ENCODE data around the gene TMEM156.
"Not testable (repeated sequence)": the region's sequence is repeated elsewhere in the genome, so short reads cannot be mapped to it uniquely, and the experiment has no call there.

Gene TMEM156

GRCh38 chr4:39042366-39042765 is 10.2 kb upstream of the TMEM156 start:
- H3K4me3 ChIP-seq (ENCODE audit: low read depth, low read length) = no peak overlapping the region
- POLR2A ChIA-PET = no interaction called here
- CTCF ChIA-PET = interaction anchor here (1.0 to 2.6 kb wide), 3 partner anchors 13 to 72 kb away, joined by 3 to 8 read pairs (median 7); no protein-coding TSS in a partner anchor
- TF ChIP-seq, protein P1, sequence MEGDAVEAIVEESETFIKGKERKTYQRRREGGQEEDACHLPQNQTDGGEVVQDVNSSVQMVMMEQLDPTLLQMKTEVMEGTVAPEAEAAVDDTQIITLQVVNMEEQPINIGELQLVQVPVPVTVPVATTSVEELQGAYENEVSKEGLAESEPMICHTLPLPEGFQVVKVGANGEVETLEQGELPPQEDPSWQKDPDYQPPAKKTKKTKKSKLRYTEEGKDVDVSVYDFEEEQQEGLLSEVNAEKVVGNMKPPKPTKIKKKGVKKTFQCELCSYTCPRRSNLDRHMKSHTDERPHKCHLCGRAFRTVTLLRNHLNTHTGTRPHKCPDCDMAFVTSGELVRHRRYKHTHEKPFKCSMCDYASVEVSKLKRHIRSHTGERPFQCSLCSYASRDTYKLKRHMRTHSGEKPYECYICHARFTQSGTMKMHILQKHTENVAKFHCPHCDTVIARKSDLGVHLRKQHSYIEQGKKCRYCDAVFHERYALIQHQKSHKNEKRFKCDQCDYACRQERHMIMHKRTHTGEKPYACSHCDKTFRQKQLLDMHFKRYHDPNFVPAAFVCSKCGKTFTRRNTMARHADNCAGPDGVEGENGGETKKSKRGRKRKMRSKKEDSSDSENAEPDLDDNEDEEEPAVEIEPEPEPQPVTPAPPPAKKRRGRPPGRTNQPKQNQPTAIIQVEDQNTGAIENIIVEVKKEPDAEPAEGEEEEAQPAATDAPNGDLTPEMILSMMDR (IDR thresholded peaks at IDR 0.05; ENCODE audit: insufficient read depth, low read length, missing control alignments) = no peak
- DNase-seq (ENCODE audit: low read depth, low spot score) = no peak

DNA sequence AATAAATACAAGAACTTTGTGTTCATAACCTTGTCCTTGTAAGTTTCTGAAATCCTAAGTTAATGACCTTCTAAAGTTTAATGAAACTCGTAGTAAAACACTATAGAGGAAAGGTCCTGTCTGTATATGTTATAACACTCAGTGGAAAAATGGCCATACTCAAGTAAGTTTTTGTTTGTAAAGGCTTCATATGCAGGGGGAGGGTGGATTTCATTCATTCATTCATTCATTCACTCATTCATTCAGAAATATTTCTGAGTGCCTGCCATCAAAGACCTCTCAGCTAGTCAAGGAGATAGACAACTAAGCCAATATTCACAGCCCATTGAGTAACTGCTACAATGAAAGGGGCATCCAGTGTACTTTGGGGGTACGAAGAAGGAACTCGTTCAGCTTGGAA is 6.9 kb upstream of the TMEM156 start:
- no peak overlapping the region for H3K4me3 ChIP-seq (ENCODE audit: low read depth, low read length)
- ChIA-PET CTCF (no interaction called here), POLR2A (no interaction called here)
- TF ChIP-seq, protein P1 (IDR thresholded peaks at IDR 0.05; ENCODE audit: insufficient read depth, low read length, missing control alignments) = no peak
- no peak for DNase-seq (ENCODE audit: low read depth, low spot score)

GRCh38 chr4:39037941-39038340 is 5.7 kb upstream of the TMEM156 start:
- POLR2A ChIA-PET = no interaction called here

GRCh38 chr4:39037491-39037825 is 5.2 kb upstream of the TMEM156 start:
- TF ChIP-seq, protein P1 (IDR thresholded peaks at IDR 0.05; ENCODE audit: insufficient read depth, low read length, missing control alignments) = no peak
- H3K4me3 ChIP-seq (ENCODE audit: low read depth, low read length) = no peak overlapping the region
- CTCF ChIA-PET = interaction anchor here (1.4 kb wide), 1 partner anchor 9 kb away, joined by 3 read pairs; no protein-coding TSS in a partner anchor
- POLR2A ChIA-PET = no interaction called here
- no peak for DNase-seq (ENCODE audit: low read depth, low spot score)

More at GRCh38 chr4:39037941-39038340, 5.7 kb upstream of the TMEM156 start:
- CTCF ChIA-PET = interaction anchor here (1.4 kb wide), 1 partner anchor 9 kb away, joined by 3 read pairs; no protein-coding TSS in a partner anchor
- TF ChIP-seq, protein P1 (IDR thresholded peaks at IDR 0.05; ENCODE audit: insufficient read depth, low read length, missing control alignments) = no peak
- H3K4me3 ChIP-seq (ENCODE audit: low read depth, low read length) = no peak overlapping the region
- DNase-seq (ENCODE audit: low read depth, low spot score) = no peak

GRCh38 chr4:39036172-39036571 is 4.0 kb upstream of the TMEM156 start:
- POLR2A ChIA-PET = no interaction called here
- CTCF ChIA-PET = no interaction called here
- H3K4me3 ChIP-seq (ENCODE audit: low read depth, low read length) = no peak overlapping the region
- DNase-seq (ENCODE audit: low read depth, low spot score) = peak; percentile 53
- TF ChIP-seq, protein P1 (IDR thresholded peaks at IDR 0.05; ENCODE audit: insufficient read depth, low read length, missing control alignments) = no peak

DNA sequence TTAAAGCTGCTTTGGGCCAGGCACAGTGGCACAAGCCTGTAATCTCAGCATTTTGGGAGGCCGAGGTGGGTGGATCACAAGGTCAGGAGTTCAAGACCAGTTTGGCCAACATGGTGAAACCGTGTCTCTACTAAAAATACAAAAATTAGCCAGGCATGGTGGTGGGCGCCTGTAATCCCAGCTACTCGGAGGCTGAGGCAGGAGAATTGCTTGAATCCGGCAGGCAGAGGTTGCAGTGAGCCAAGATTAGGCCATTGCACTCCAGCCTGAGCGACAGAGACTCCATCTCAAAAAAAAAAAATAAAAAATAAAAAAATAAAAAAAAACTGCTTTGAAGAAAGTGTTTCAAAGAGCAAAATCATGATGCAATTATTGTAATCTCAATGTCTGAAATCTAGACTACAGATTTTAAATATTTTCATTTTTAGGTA is 604 bp downstream of the TMEM156 start:
- POLR2A ChIA-PET; DNase-seq (ENCODE audit: low read depth, low spot score); H3K4me3 ChIP-seq (ENCODE audit: low read depth, low read length): not testable (repeated sequence)
- CTCF ChIA-PET = interaction anchor here (0.7 kb wide), 1 partner anchor 65 kb away, joined by 3 read pairs; no protein-coding TSS in a partner anchor

DNA sequence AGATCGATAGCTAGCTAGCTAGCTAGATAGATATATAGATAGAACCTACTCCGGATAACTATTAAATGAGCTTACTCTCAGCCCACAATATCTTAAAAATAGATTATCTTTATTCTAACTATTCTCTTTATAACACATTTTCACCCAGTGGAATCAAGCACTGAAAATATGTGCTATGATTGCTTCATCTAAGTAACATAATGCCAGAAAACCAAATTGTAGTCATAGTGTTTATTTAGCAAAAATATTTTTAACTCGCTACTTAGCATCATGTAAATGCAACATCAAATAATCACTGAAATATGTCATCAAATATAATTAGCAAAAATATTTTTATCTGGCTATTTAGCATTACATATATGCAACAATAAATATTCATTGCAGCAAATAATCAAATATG is 1.5 kb downstream of the TMEM156 start:
- POLR2A ChIA-PET = no interaction called here
- TF ChIP-seq, protein P1 (IDR thresholded peaks at IDR 0.05; ENCODE audit: insufficient read depth, low read length, missing control alignments) = no peak
- no peak for DNase-seq (ENCODE audit: low read depth, low spot score)
- CTCF ChIA-PET = interaction anchor here (2.0 kb wide), 1 partner anchor 12 kb away, joined by 7 read pairs; no protein-coding TSS in a partner anchor
- H3K4me3 ChIP-seq (ENCODE audit: low read depth, low read length) = no peak overlapping the region

Measured in AG04449 (cell line).